Measurements from ENCODE around the gene L2HGDH. TPM values are rescaled to one million over a fixed set of nuclear protein-coding genes. Genes with fewer than 3 reads are reported as not detected.

L2HGDH gene
- total RNA-seq, 1 experiment from 2014 or later = 22.6 TPM

DNA sequence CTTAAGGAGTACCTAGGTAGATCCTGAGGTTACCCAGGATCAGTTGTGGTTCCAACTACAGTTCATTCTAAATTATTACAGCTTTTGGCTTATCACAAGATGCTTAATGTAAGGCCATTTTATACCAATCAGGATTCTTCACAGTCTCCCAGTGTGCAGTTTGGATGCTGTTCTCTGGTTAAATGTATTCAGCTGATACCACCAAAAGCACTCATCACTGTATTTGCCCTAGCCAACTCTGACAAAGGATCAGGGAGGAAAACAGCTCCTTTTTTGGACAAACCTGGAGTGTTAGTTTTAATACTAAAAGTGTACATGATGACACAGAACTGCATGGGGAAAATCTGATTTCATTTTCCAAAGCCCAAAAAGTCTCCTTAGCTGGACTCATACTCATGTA lies 19.6 kb upstream of the L2HGDH start:
- Histone ChIP-seq H2BK12ac (ENCODE audit: insufficient read length, low read depth, low read length) (no peak overlapping the region), H3K23ac (ENCODE audit: insufficient read length, low read depth, low read length) (no peak overlapping the region), H3K23me2 (ENCODE audit: insufficient read length, low read depth, low read length, poor library complexity, severe bottlenecking) (no peaks in the 10 kb centered on the region), H4K91ac (ENCODE audit: insufficient read length, low read depth, low read length) (no peak overlapping the region), H4K8ac (replicated peaks; ENCODE audit: insufficient read length, low read depth, low read length) (no peak overlapping the region), H2BK120ac (ENCODE audit: low read depth, low read length, poor library complexity, severe bottlenecking) (no peak overlapping the region), H3K18ac (ENCODE audit: insufficient read length, low read depth, low read length) (no peak overlapping the region), H3K4ac (ENCODE audit: low read depth, low read length) (no peak overlapping the region), H3K14ac (ENCODE audit: insufficient read depth, low read length) (no peak overlapping the region), H4K5ac (ENCODE audit: insufficient read length, low read depth, low read length) (no peak overlapping the region), H3K9me3 (ENCODE audit: control insufficient read depth, low read depth, low read length) (no peaks in the 10 kb centered on the region), H2AK5ac (ENCODE audit: insufficient read length, low read length) (no peak overlapping the region), H2AFZ (ENCODE audit: low read length) (no peak overlapping the region), H3T11ph (ENCODE audit: low read length) (no peak overlapping the region), H3K4me1 (ENCODE audit: insufficient read depth, low read length) (peaks cover 8% of the 10 kb centered on the region; the same call in 1 of the 2 replicates), H3K27me3 (ENCODE audit: insufficient read depth, low read length) (no peaks in the 10 kb centered on the region), H2BK5ac (ENCODE audit: insufficient read length, low read length) (no peak overlapping the region), H2BK15ac (ENCODE audit: low read depth, low read length) (no peak overlapping the region), H3K56ac (ENCODE audit: insufficient read length, low read depth, low read length) (no peak overlapping the region), H2BK20ac (ENCODE audit: low read depth, low read length, poor library complexity, severe bottlenecking) (no peak overlapping the region), H4K20me1 (ENCODE audit: control insufficient read depth, insufficient read depth, insufficient read length) (no peaks in the 10 kb centered on the region), H3K4me2 (ENCODE audit: insufficient read depth, insufficient read length, low read length) (no peak overlapping the region), H3K79me1 (ENCODE audit: insufficient read depth, low read depth, low read length, poor library complexity, severe bottlenecking) (no peaks in the 10 kb centered on the region), H3K9ac (ENCODE audit: extremely low read depth, insufficient read length, low read length) (no peak overlapping the region), H3K27ac (ENCODE audit: insufficient read length, low read depth, low read length) (no peak overlapping the region), H3K79me2 (ENCODE audit: insufficient read depth, low read length) (no peaks in the 10 kb centered on the region)
- TF ChIP-seq, protein P1, sequence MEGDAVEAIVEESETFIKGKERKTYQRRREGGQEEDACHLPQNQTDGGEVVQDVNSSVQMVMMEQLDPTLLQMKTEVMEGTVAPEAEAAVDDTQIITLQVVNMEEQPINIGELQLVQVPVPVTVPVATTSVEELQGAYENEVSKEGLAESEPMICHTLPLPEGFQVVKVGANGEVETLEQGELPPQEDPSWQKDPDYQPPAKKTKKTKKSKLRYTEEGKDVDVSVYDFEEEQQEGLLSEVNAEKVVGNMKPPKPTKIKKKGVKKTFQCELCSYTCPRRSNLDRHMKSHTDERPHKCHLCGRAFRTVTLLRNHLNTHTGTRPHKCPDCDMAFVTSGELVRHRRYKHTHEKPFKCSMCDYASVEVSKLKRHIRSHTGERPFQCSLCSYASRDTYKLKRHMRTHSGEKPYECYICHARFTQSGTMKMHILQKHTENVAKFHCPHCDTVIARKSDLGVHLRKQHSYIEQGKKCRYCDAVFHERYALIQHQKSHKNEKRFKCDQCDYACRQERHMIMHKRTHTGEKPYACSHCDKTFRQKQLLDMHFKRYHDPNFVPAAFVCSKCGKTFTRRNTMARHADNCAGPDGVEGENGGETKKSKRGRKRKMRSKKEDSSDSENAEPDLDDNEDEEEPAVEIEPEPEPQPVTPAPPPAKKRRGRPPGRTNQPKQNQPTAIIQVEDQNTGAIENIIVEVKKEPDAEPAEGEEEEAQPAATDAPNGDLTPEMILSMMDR (conservative IDR thresholded peaks at IDR 0.05) = no peak
- Mint-ChIP-seq H3K27ac (no peak overlapping the region), H3K4me1 (peaks cover 24 to 33% of the 10 kb centered on the region in 2 experiments), H3K9me3 (no peaks in the 10 kb centered on the region), H3K4me3 (no peak overlapping the region), H3K27me3 (ENCODE audit: low read depth) (no peaks in the 10 kb centered on the region), H3K36me3 (ENCODE audit: insufficient read depth in 1 of 3, low read depth in 3 of 3) (peaks cover 0 to 3% (median 0%) of the 10 kb centered on the region in 3 experiments; a peak in 1 of 7 replicates)
- DNase-seq = no peak

Measured in H9 (cell line).